Brain microvascular endothelial cell (primary cell): ENCODE data around the gene LIPE.

Experiments used
- DNase-seq: peaks from one replicate; pipeline ENCODE4 v3.0.0-alpha.2; 2020
- H3K27ac ChIP-seq: fragments of 250-450 bp; sonication (Bioruptor Pico); 2 replicates; pipeline ENCODE4 v1.5.1; 2020; ENCODE audit warnings: mild to moderate bottlenecking, moderate library complexity
- H3K27me3 ChIP-seq: fragments of 250-450 bp; sonication (Bioruptor Pico); replicated peaks from 2 replicates; pipeline ENCODE4 v1.5.1; 2020; ENCODE audit warnings: mild to moderate bottlenecking
- H3K36me3 ChIP-seq: fragments of 250-450 bp; sonication (Bioruptor Pico); replicated peaks from 2 replicates; pipeline ENCODE4 v1.5.1; 2020; ENCODE audit warnings: mild to moderate bottlenecking
- H3K4me3 ChIP-seq: 2 replicates; pipeline ENCODE4 v1.5.1; 2011; ENCODE audit warnings: low read depth, mild to moderate bottlenecking, control low read depth, low read length, moderate library complexity
- in situ Hi-C: cut with HindIII; loops from 2 replicates; pipeline ENCODE4 v1.10.0; 2017; ENCODE audit warnings: low sequenced_read_pairs, low pct_ligation_motif_present
- TF ChIP-seq, protein P1 (sequence below): IDR thresholded peaks from 2 replicates; pipeline ENCODE4 v1.5.1; 2011; ENCODE audit warnings: low read depth, mild to moderate bottlenecking, moderate library complexity, low read length, control low read depth, inconsistent platforms; ENCODE audit errors: missing control alignments

The LIPE gene, protein sequence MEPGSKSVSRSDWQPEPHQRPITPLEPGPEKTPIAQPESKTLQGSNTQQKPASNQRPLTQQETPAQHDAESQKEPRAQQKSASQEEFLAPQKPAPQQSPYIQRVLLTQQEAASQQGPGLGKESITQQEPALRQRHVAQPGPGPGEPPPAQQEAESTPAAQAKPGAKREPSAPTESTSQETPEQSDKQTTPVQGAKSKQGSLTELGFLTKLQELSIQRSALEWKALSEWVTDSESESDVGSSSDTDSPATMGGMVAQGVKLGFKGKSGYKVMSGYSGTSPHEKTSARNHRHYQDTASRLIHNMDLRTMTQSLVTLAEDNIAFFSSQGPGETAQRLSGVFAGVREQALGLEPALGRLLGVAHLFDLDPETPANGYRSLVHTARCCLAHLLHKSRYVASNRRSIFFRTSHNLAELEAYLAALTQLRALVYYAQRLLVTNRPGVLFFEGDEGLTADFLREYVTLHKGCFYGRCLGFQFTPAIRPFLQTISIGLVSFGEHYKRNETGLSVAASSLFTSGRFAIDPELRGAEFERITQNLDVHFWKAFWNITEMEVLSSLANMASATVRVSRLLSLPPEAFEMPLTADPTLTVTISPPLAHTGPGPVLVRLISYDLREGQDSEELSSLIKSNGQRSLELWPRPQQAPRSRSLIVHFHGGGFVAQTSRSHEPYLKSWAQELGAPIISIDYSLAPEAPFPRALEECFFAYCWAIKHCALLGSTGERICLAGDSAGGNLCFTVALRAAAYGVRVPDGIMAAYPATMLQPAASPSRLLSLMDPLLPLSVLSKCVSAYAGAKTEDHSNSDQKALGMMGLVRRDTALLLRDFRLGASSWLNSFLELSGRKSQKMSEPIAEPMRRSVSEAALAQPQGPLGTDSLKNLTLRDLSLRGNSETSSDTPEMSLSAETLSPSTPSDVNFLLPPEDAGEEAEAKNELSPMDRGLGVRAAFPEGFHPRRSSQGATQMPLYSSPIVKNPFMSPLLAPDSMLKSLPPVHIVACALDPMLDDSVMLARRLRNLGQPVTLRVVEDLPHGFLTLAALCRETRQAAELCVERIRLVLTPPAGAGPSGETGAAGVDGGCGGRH

DNA sequence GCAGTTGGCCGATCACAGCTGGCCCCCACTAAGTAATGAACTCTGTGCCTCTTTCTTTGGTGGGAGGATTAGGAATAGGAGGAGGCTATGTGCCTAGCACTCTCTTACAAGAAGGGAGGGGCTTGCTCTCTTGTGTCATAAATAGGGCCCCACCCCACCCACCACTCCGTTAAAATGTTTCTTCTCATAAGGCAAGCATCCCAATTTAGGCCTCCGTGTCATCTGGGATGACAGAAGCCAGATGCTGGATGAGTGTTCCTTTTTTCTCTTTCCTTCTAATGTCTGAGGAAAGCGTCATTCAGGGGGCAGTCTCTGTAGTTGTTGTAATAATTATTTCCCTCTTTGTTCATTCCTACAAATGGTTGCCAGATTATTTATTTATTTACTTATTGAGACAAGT lies at the start of gene LIPE:
TSS of gene LIPE (minus strand) at position 76 of the 400 bp plus-strand sequence. CDS start 239 bp downstream, outside the sequence.
- TF ChIP-seq, protein P1, sequence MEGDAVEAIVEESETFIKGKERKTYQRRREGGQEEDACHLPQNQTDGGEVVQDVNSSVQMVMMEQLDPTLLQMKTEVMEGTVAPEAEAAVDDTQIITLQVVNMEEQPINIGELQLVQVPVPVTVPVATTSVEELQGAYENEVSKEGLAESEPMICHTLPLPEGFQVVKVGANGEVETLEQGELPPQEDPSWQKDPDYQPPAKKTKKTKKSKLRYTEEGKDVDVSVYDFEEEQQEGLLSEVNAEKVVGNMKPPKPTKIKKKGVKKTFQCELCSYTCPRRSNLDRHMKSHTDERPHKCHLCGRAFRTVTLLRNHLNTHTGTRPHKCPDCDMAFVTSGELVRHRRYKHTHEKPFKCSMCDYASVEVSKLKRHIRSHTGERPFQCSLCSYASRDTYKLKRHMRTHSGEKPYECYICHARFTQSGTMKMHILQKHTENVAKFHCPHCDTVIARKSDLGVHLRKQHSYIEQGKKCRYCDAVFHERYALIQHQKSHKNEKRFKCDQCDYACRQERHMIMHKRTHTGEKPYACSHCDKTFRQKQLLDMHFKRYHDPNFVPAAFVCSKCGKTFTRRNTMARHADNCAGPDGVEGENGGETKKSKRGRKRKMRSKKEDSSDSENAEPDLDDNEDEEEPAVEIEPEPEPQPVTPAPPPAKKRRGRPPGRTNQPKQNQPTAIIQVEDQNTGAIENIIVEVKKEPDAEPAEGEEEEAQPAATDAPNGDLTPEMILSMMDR = no peak
- no peak for DNase-seq
- Histone ChIP-seq H3K36me3 (no peaks in the 10 kb centered on the region), H3K27ac (no peak within 1 kb of the TSS), H3K4me3 (no peak within 1 kb of the TSS), H3K27me3 (no peaks in the 10 kb centered on the region)
- in situ Hi-C loops = no loop called here

DNA sequence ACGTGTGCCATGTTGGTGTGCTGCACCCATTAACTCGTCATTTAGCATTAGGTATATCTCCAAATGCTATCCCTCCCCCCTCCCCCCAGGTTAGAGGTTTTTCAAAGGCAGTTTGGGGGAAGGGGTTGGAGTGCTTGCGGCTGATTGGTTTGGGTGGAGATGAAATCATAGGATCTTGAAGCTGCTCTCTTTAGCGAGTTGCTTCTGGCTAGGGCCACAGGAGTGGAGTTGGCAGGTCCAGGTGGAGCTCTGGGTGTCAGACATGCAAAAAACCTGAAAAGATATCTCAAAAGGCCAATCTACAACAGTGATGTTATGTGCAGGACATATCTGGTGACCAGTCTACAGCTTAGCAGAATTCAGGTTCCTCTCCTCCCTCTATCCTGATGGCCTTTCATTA lies 48.2 kb upstream of the LIPE start:
- Histone ChIP-seq H3K27ac (no peak overlapping the region), H3K4me3 (no peak overlapping the region), H3K36me3 (no peaks in the 10 kb centered on the region), H3K27me3 (no peaks in the 10 kb centered on the region)
- TF ChIP-seq, protein P1 = no peak
- no peak for DNase-seq
- in situ Hi-C loops = no loop called here

DNA sequence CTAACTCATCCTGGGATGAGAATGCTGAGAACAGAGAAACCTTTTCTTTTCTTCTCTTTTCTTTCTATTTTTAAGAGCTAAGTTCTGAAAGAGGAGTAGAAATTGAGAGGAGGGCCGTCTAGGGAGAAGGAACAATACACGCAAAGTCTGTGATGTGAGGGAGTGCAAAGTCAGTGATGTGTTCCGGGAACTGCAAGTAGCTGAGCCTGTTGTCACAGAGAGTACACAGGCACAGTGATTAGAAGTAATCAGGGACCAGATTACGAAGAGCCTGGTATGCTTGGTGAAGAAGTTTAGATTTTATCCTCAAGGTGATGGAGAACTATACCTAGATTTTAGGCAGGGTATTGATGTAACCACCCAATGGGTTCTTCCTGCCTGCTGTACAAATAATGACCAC lies 47.6 kb upstream of the LIPE start:
- Histone ChIP-seq H3K4me3 (no peak overlapping the region), H3K36me3 (no peaks in the 10 kb centered on the region), H3K27me3 (no peaks in the 10 kb centered on the region), H3K27ac (no peak overlapping the region)
- DNase-seq = no peak
- TF ChIP-seq, protein P1 = no peak
- in situ Hi-C loops = no loop called here

DNA sequence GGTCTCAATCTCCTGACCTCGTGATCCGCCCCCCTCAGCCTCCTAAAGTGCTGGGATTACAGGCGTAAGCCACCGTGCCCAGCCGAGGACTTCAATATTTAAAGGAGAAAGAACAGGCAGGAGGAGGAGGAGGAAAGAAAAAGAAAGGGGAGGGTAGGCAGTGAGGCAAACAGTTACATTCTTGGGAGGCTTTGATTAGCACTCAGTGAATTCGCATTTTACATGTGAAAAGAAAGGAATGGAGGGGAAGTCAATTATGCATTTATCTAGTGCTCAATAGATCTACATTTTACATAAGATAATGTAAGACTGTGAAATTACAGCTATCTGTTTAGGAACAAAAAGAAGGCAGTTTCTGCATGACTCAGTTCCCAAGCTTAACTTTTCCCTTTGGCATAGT lies 46.5 kb upstream of the LIPE start:
- Histone ChIP-seq H3K36me3 (no peaks in the 10 kb centered on the region), H3K27me3 (no peaks in the 10 kb centered on the region), H3K27ac (no peak overlapping the region), H3K4me3 (no peak overlapping the region)
- no peak for DNase-seq
- TF ChIP-seq, protein P1 = no peak
- in situ Hi-C loops = no loop called here

DNA sequence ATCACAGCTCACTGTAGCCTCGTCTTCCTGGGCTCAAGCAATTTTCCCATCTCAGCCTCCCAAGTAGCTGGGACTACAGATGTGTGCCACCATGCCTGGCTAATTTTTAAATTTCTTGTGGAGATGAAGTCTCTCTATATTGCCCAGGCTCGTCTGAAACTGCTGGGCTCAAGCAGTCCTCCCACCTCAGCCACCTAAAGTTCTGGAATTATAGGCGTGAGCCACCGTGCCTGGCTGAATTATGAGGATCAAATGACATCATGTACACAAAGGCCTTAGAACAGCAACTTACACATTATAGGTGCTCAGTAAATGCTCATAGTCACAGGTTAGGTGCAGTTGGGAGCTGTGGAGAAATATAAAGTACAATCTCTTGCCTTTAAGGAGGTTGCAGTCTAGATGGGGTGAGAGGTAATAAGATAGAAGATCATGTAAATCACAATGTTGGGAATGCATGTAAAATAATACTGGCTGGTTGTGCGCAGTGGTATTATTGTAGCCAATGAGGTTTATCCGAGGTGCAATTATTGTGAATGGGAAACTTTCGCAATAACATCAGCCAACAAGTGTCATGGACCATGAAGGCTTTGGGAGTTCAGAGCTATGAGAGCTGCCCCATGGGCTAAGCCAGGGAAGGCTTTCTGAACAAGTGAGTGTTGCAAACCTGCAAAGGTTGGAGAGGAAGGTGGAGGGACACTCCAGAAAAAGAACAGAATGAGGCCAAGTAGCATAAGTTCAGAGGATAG lies 45.4 kb upstream of the LIPE start:
- TF ChIP-seq, protein P1 = no peak
- H3K4me3 ChIP-seq = no peak overlapping the region
- no peak for DNase-seq
- in situ Hi-C loops = no loop called here
- no peaks in the 10 kb centered on the region for H3K27me3 ChIP-seq
- H3K36me3 ChIP-seq = no peaks in the 10 kb centered on the region
- no peak overlapping the region for H3K27ac ChIP-seq
